Duodenal mucosa (tissue), 2 donors: ENCODE measurements around the gene CWC25.

ENCODE experiments used
- H3K27ac ChIP-seq: one replicate; pipeline ENCODE4 v1.7.0; 2013; ENCODE audit warnings: low read depth, low read length
- H3K27me3 ChIP-seq, 2 donors: one replicate each; pipeline ENCODE4 v1.7.0; 2013; ENCODE audit warnings: low read length in 2 of 2, control low read depth in 1 of 2; ENCODE audit not compliant: insufficient read depth in 2 of 2, control insufficient read depth in 1 of 2
- H3K36me3 ChIP-seq, 2 donors: one replicate each; pipeline ENCODE4 v1.7.0; 2013; ENCODE audit warnings: low read length in 2 of 2, control low read depth in 1 of 2; ENCODE audit not compliant: insufficient read depth in 2 of 2, control insufficient read depth in 1 of 2
- H3K4me1 ChIP-seq, 2 donors: one replicate each; pipeline ENCODE4 v1.7.0; 2013; ENCODE audit warnings: low read length in 2 of 2, control low read depth in 1 of 2; ENCODE audit not compliant: insufficient read depth in 2 of 2, control insufficient read depth in 1 of 2
- H3K4me3 ChIP-seq, 2 donors: one replicate each; pipeline ENCODE4 v1.7.0; 2013; ENCODE audit warnings: low read length in 2 of 2, low read depth in 1 of 2
- H3K9ac ChIP-seq, 2 donors: one replicate each; pipeline ENCODE4 v1.7.0; 2013; ENCODE audit warnings: low read length in 2 of 2, low read depth in 1 of 2
- H3K9me3 ChIP-seq, 2 donors: one replicate each; pipeline ENCODE4 v1.7.0; 2013; ENCODE audit warnings: low read length in 2 of 2, control low read depth in 1 of 2; ENCODE audit not compliant: control insufficient read depth in 1 of 2

Gene CWC25

DNA sequence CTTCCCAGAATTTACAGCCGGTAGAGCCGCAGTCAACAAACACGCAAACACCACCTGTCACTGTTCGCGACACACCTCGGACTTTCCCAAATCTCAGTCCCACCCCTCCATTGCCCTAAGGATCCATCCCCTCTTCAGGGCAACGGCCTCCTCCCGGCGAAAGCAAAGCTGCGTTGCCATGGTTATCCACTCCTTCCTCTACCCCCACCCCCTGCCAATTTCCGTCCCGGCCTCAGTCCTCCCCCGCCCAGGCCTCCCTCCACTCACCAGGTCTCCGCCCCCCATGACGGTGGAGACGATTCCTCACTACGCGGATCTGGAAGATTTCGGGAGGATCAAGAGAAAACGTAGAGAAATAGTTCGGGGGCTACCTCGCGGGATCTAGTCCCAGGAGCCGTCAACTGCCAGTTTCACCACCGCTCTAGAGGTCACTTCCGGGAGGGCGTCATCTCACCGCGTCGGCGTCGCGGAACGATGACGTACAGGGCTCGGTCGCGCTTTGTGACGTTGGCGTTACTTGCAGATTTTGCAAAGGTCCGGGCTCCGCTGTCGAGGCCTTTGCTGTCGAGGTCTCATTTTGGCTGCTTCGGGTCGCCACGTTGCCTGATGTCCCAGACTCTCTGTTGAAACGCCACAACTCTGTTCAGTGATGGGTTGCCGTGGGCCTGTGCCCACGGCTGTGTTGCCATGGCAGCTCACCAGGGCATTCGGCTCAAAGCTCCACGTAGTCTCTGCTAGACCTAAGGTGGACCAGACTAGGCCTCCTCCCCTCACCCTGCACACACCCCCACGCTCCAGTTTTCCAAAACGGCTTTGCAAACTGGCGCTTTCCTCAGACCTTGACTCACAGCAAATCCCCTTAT is at the start of gene CWC25:
CWC25 (minus strand) TSS at position 423 of the 863 bp plus-strand sequence; CDS start at position 285, 138 bp downstream.
- H3K36me3 ChIP-seq, result peaks cover 9 to 15% of the 10 kb centered on the region in 2 donors
- H3K27ac ChIP-seq, result peak within 1 kb of the TSS; percentile 97
- peaks cover 14 to 19% of the 10 kb centered on the region in 2 donors for H3K4me1 ChIP-seq
- H3K27me3 ChIP-seq, result no peaks in the 10 kb centered on the region
- H3K4me3 ChIP-seq, result peak within 1 kb of the TSS; percentile 98
- H3K9ac ChIP-seq, result peak within 1 kb of the TSS; percentile 95 to 98
- no peaks in the 10 kb centered on the region for H3K9me3 ChIP-seq

GRCh38 chr17:38873640-38874380 is 48.7 kb upstream of the CWC25 start:
- H3K9me3 ChIP-seq, result no peaks in the 10 kb centered on the region
- H3K4me3 ChIP-seq, result peak overlapping the region; percentile 20 to 53
- peaks cover 11 to 32% of the 10 kb centered on the region in 2 donors for H3K36me3 ChIP-seq
- no peak overlapping the region for H3K27ac ChIP-seq
- H3K9ac ChIP-seq, result peak overlapping the region in 1 of 2 donors; percentile 15
- H3K27me3 ChIP-seq, result no peaks in the 10 kb centered on the region
- peaks cover 56 to 59% of the 10 kb centered on the region in 2 donors for H3K4me1 ChIP-seq

- Histone ChIP-seq H3K27me3 (no peaks in the 10 kb centered on the region), H3K36me3 (peaks cover under 1 to 22% of the 10 kb centered on the region in 2 donors), H3K4me3 (peak overlapping the region; percentile 95 to 99), H3K27ac (peak overlapping the region; percentile 68), H3K4me1 (peaks cover 62% of the 10 kb centered on the region in 2 donors), H3K9ac (peak overlapping the region; percentile 45 to 91), H3K9me3 (no peaks in the 10 kb centered on the region)
These were observed 47.7 kb upstream of the CWC25 start for GRCh38 chr17:38872671-38873385.

DNA sequence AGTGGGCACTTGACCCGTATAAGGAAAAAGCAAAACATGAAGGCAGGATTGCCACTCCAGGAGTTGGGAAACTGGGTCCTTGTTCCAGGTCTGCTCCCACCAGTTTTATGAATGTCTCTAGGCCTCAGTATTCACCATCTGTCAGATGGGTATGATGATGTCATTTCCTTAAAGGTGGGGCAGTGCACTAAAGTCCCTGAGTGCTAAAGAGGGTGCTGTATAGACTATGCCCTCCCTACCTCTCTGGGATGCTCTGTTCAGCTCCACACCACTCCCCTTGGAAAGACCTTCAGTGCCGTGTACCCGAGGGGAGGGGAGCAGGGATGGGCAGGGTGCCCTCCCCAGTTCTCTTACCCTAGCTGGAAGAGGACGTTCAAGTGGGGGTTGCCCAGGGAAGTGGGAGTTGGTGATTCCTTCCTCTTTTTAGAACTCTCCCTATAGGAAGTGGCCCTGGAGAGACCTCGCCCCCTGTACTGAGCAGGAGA is 46.9 kb upstream of the CWC25 start:
- Histone ChIP-seq H3K4me3 (peak overlapping the region; percentile 95 to 99), H3K9ac (peak overlapping the region; percentile 45 to 91), H3K4me1 (peaks cover 57% of the 10 kb centered on the region in 2 donors), H3K27me3 (no peaks in the 10 kb centered on the region), H3K27ac (peak overlapping the region; percentile 68), H3K9me3 (no peaks in the 10 kb centered on the region), H3K36me3 (peaks cover 0 to 14% of the 10 kb centered on the region in 2 donors)

DNA sequence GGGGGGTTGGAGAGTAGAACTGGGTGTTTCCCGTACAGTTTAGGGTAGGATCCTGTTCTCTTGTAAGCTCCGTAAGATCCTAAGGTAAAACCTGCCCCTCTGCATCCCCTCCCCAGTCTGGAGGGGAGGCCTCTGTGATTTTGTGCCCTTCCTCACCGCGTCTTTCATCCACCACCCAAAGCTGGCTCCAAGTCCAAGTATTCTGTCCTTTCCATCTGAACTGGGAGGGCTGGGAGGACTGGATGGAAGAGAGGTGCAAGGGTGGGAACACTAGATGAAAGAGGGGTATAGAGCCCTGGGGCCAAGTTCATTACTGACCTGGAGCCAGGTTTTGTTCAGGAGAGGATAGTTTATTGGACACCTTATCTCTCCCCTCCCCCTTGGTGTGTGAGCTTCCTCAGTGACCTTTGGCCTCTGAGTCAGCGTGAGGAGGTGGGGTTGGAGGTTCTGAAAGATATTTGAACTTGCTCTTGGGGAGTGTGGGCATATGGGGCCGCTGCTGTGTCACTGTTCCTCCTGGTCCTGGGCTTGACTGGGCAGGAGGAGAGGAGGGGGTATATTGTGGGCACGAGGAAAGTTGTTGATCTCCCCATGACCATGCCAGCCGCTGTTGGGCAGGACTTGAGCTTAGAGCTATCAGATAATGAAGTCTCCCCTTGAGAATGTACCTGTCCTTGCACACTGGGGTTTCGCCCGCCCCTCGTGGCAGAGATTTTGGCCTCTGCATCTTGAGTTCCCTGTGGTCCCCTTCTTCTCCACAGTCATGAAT is 46.3 kb upstream of the CWC25 start:
- Histone ChIP-seq H3K27me3 (no peaks in the 10 kb centered on the region), H3K36me3 (peaks cover 0 to 12% of the 10 kb centered on the region in 2 donors), H3K9ac (peak overlapping the region; percentile 45 to 91), H3K4me1 (peaks cover 54 to 55% of the 10 kb centered on the region in 2 donors), H3K9me3 (no peaks in the 10 kb centered on the region), H3K4me3 (peak overlapping the region; percentile 95 to 99), H3K27ac (peak overlapping the region; percentile 89)

- peaks cover 51 to 54% of the 10 kb centered on the region in 2 donors for H3K4me1 ChIP-seq
- peak overlapping the region; percentile 95 to 99 for H3K4me3 ChIP-seq
- no peaks in the 10 kb centered on the region for H3K9me3 ChIP-seq
- H3K27me3 ChIP-seq, result no peaks in the 10 kb centered on the region
- H3K27ac ChIP-seq, result peak overlapping the region; percentile 89
- peaks cover 0 to 8% of the 10 kb centered on the region in 2 donors for H3K36me3 ChIP-seq
- peak overlapping the region; percentile 91 to 99 for H3K9ac ChIP-seq
These were observed 45.4 kb upstream of the CWC25 start for GRCh38 chr17:38870259-38871165.

DNA sequence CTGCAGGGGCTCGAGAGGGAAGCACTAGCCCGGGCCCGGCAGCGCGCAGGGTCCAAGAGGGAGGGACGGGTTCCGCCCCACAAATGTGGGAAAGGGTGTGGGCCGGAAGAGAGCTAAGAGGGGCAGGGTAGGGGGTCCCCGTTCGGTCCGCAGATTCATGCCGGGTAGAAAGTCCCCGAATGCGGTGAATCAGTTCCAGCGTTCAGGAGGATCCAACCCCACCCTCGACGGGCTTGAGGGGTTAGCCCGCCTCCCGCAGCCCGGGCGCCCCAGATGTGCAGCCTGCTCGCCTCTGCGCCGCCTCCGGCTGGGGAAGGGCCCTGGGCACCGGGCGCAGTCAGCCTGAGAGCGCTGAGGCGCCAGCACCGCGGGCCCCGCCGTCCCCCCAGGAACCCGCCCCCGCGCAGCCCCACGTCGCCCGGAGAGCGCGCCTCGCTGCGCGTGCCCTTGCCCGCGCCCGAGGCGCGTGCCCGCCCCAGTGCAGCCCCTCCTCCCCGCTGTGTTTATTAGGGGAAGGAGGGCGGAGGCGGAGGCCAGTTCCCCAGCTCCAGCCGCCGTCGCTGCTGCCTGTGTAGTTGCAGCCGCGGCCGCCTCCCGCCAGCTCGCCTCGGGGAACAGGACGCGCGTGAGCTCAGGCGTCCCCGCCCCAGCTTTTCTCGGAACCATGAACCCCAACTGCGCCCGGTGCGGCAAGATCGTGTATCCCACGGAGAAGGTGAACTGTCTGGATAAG is 44.6 kb upstream of the CWC25 start, which contains the start of gene LASP1:
LASP1 (plus strand) TSS at position 533 of the 733 bp plus-strand sequence; CDS start at position 665, 132 bp downstream.
- peak within 1 kb of the TSS; percentile 91 to 99 for H3K9ac ChIP-seq
- no peaks in the 10 kb centered on the region for H3K9me3 ChIP-seq
- peak within 1 kb of the TSS; percentile 89 for H3K27ac ChIP-seq
- H3K4me3 ChIP-seq, result peak within 1 kb of the TSS; percentile 95 to 99
- peaks cover 0 to 8% of the 10 kb centered on the region in 2 donors for H3K36me3 ChIP-seq
- H3K27me3 ChIP-seq, result no peaks in the 10 kb centered on the region
- peaks cover 43 to 47% of the 10 kb centered on the region in 2 donors for H3K4me1 ChIP-seq

DNA sequence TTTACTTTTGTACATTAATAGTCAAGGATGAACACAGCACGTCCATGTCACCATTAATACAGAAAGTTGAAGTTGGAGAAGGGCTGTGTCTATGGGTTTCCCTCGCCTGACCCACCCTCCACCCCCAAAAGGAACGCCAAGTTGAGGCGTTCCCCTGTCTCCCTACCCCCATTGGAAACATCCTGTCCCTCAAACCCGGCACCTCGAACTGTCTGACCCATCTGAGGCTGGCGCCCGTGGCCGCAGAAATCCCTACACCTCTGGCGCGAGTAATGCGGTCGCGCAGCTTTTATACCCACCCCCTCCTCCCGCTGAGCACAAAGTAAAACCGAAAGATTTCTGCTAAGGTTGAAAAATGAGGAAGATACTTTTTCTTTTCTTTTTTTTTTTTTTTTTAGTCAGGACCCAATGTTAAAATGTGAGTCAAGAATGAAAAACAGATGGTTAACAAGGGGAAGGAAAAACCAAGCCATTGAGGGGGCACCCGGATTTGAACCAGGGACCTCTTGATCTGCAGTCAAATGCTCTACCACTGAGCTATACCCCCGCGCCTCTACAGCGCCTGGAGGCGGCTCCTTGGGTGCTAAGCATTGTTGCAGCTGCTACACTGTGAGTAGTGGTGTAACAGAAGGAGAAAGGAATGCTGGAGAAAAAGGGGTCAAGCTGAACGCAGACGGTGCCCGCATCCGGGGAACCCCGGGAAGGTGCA is 43.9 kb upstream of the CWC25 start:
- H3K4me1 ChIP-seq, result peaks cover 36 to 39% of the 10 kb centered on the region in 2 donors
- no peaks in the 10 kb centered on the region for H3K9me3 ChIP-seq

More for the DNA sequence above, 43.9 kb upstream of the CWC25 start:
- peak overlapping the region; percentile 95 to 99 for H3K4me3 ChIP-seq
- H3K36me3 ChIP-seq, result peaks cover 0 to 3% of the 10 kb centered on the region in 2 donors
- no peaks in the 10 kb centered on the region for H3K27me3 ChIP-seq
- H3K9ac ChIP-seq, result peak overlapping the region; percentile 91
- peak overlapping the region; percentile 89 for H3K27ac ChIP-seq
